Heart right ventricle (tissue), 16 donors: Measurements from ENCODE around the gene TRMT112. TPM values are rescaled to one million over a fixed set of nuclear protein-coding genes. Genes with fewer than 3 reads are reported as not detected.

Experiments
- ATAC-seq, 8 donors: fragments of 200-7000 bp; cut with Tn5 transposase; one replicate each; pipeline ENCODE4 v1.9.1; 2020; ENCODE audit warnings: mild to moderate bottlenecking in 8 of 8, moderate library complexity in 8 of 8, moderate number of reproducible peaks in 1 of 8
- DNase-seq, 2 donors: peaks; one replicate each; pipeline ENCODE4 v3.0.0-alpha.2; 2020
- H3K27ac ChIP-seq, 10 donors: fragments of 200-600 bp; sonication (generic) in 2 of 10; one replicate each; pipeline versions ENCODE4 v1.5.0 to v1.8.0; 2020 to 2022; ENCODE audit warnings: mild to moderate bottlenecking in 3 of 10
- H3K27me3 ChIP-seq, 7 donors: fragments of 200-600 bp; one replicate each; pipeline ENCODE4 v1.8.0; 2021 to 2022; ENCODE audit warnings: mild to moderate bottlenecking in 2 of 7
- H3K36me3 ChIP-seq, 9 donors: fragments of 200-600 bp; sonication (generic) in 1 of 9; one replicate each; pipeline versions ENCODE4 v1.5.0 to v1.8.0; 2020 to 2022; ENCODE audit warnings: mild to moderate bottlenecking in 2 of 9
- H3K4me1 ChIP-seq, 9 donors: fragments of 200-600 bp; sonication (generic) in 1 of 9; one replicate each; pipeline versions ENCODE4 v1.5.0 to v1.8.0; 2020 to 2022; ENCODE audit warnings: mild to moderate bottlenecking in 4 of 9
- H3K4me3 ChIP-seq, 10 donors: fragments of 200-600 bp; sonication (generic) in 2 of 10; one replicate each; pipeline versions ENCODE4 v1.5.0 to v1.8.0; 2020 to 2022; ENCODE audit warnings: mild to moderate bottlenecking in 7 of 10, moderate library complexity in 2 of 10
- H3K9me3 ChIP-seq, 11 donors: fragments of 200-600 bp in 10 of 11; sonication (generic) in 2 of 11; one replicate each; pipeline versions ENCODE4 v1.5.0 to v1.8.0; 2013 to 2022; ENCODE audit warnings: mild to moderate bottlenecking in 2 of 11, control low read depth in 1 of 11, moderate library complexity in 1 of 11
- CTCF ChIP-seq, 9 donors: fragments of 200-600 bp; sonication (generic) in 2 of 9; IDR thresholded peaks; one replicate each; pipeline versions ENCODE4 v1.5.0 to v1.8.0; 2021 to 2022; ENCODE audit warnings: antibody characterized with exemption in 9 of 9, mild to moderate bottlenecking in 5 of 9, moderate library complexity in 1 of 9
- WGBS, 2 donors: extraction: QIAGEN DNeasy Blood & Tissue Kit; methylation state at CpG; one replicate each; pipeline ENCODE4 v1.1.7; 2013; ENCODE audit warnings: inconsistent platforms in 1 of 2; 5-methylcytosine and 5-hydroxymethylcytosine counted together
- intact Hi-C, 10 donors: fragments of 100-400 bp; cut with DNase I; formaldehyde crosslinking; loops; one replicate each; pipeline versions ENCODE4 v1.11.1 to v1.14.2; 2022
- polyA plus RNA-seq, 2 donors: library from polyadenylated mRNA; stranded (reverse); fragments of 200-250 nt; gene quantifications; one replicate each; pipeline ENCODE4 v1.2.3, GENCODE V29; 2013
- total RNA-seq, 10 donors: library from RNA; stranded (reverse); fragmentation: NEBNext Ultra II Directional in 3 of 10; extraction: Animal tissue kit (Norgen Biotek cat#: 25700) in 3 of 10; gene quantifications; one replicate each; pipeline versions ENCODE4 v1.2.1 to v1.2.4, GENCODE V29; 2021 to 2023
- donor health status: Arrhythmogenic right ventricular cardiomyopathy.
- donor health status: ischemic (EF 13 %, LVEDD 7.1; RV severe dilation, severe dysfunction).
- donor health status: healthy with polysubstance abuse.
- donor health status: DM: no; HTN: yes; CAD: no.
- donor health status: DM: no; HTN: no; CAD: no.
- donor health status: ischemic (EF 25% LVEDD 6.9; RV normal size, moderate dysfunction).
- donor health status: ischemic (EF 25% LVEDD 5.7; RV mildly dilated, moderate dysfunction).
- donor health status: healthy.
- donor health status: DM: yes; HTN: yes; CAD: no.
- donor health status: Ischemic cardiomyopathy.
- donor health status: ischemic (EF 35%, LVEDD 5.7; RV mildly dilated, moderate dysfunction).
- donor health status: nonischemic (EF 11% LVEDD 7.7; RV severe dilation, severe dysfunction).
- donor health status: DM: yes; HTN: yes; CAD: no.
- donor health status: PGD.
- donor health status: ischemic (EF 29% LVEDD 5.4; RV normal size, mild dysfunction).
- donor health status: nonischemic (EF 23%, LVEDD 6.1; RV moderate dilation, normal function).

Gene TRMT112
- total and polyA plus RNA-seq, 12 donors: 68.7 to 208 (median 92.2) TPM

- H3K36me3 ChIP-seq: peaks cover 0 to 39% (median 14%) of the 10 kb centered on the region in 9 donors
- no peaks in the 10 kb centered on the region for H3K27me3 ChIP-seq
- H3K27ac ChIP-seq: peak overlapping the region in 1 of 10 donors; percentile 6
- peak in 7 of 9 donors; percentile 9 to 35 (median 22) for TF ChIP-seq CTCF (IDR thresholded peaks at IDR 0.05)
- intact Hi-C loops: loop anchor here in 4 of 10 donors (5.0 to 10.0 kb wide), 3 partner anchors 39 to 741 kb away; partner anchors contain the start of genes PRDX5 (in 4 of the 4), TRMT112 (in 4 of the 4) and VPS51 (in 1 of the 4)
- no peak overlapping the region for H3K4me3 ChIP-seq
- WGBS, 2 donors: 85 to 88% methylated on average over 25 of the region's 25 CpGs
- no peak for ATAC-seq
- no peak for DNase-seq
- no peaks in the 10 kb centered on the region for H3K9me3 ChIP-seq
- peaks cover 8 to 48% (median 36%) of the 10 kb centered on the region in 9 donors for H3K4me1 ChIP-seq
Observed at GRCh38 chr11:64356498-64357411, 39.4 kb upstream of the TRMT112 start.

- Histone ChIP-seq H3K27ac (peak overlapping the region in 9 of 10 donors; percentile 50 to 80 (median 67)), H3K9me3 (no peaks in the 10 kb centered on the region), H3K36me3 (peaks cover 0 to 24% (median 0%) of the 10 kb centered on the region in 9 donors), H3K4me1 (peaks cover 8 to 45% (median 36%) of the 10 kb centered on the region in 9 donors), H3K27me3 (no peaks in the 10 kb centered on the region), H3K4me3 (peak overlapping the region; percentile 7 to 46 (median 36))
- ATAC-seq (peak; percentile 58 to 81 (median 75)), DNase-seq (peak; percentile 76 to 82)
- 8 to 9% methylated on average over 23 of the region's 23 CpGs for WGBS, 2 donors
- peak; percentile 47 to 83 (median 69) for TF ChIP-seq CTCF (IDR thresholded peaks at IDR 0.05)
- intact Hi-C loops: loop anchor here in 6 of 10 donors (1.0 to 10.0 kb wide), 5 partner anchors 37 to 742 kb away; partner anchors contain the start of genes PRDX5 (in 6 of the 6), TRMT112 (in 4 of the 6) and VPS51 (in 1 of the 6)
Observed at GRCh38 chr11:64355078-64355940, 38.0 kb upstream of the TRMT112 start.

DNA sequence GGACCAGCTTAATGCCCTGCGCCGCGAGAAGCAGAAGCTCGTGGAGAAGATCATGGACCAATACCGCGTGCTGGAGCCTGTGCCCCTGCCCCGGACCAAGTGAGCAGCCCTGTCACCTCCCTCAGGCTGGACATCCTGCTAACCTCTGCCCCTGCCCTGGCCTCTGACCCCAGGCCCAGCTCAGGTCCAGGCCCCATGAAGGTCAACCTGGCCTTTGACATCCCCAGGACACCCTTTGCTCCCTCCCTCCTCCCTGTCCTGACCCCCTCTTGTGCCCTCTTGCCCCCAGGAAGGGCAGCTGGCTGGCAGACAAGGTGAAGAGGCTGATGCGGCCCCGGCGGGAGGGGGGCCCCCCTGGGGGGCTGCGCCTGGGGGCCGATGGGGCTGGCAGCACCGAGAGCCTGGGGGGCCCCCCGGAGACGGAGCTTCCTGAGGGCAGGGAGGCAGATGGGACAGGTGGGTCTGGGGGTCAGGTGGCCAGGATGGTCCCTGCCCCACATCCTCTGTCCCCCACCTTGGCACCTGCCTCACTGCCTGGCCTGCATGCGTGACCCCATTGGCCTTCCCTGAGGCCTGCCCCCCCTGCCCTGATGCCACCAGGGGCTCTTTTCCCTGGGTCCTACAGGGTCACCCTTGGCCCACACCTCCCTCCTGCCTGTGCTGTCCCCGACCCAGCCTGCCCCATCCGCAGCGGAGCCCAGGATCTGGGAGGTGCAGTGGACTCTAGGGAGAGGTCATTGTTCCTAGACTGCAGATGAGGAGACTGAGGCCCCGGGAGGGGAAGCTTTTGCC, 36.6 kb upstream of the TRMT112 start:
- Histone ChIP-seq H3K4me3 (no peak overlapping the region), H3K36me3 (peaks cover 0 to 26% (median 0%) of the 10 kb centered on the region in 9 donors), H3K27me3 (no peaks in the 10 kb centered on the region), H3K4me1 (peaks cover 8 to 34% (median 25%) of the 10 kb centered on the region in 9 donors), H3K9me3 (no peaks in the 10 kb centered on the region), H3K27ac (no peak overlapping the region)
- ATAC-seq: no peak
- intact Hi-C loops: loop anchor here in 3 of 10 donors (2.0 to 10.0 kb wide), 3 partner anchors 35 to 301 kb away; partner anchors contain the start of genes PRDX5 (in 2 of the 3) and TRMT112 (in 1 of the 3)
- no peak for TF ChIP-seq CTCF (IDR thresholded peaks at IDR 0.05)
- 81 to 85% methylated on average over 20 of the region's 20 CpGs for WGBS, 2 donors
- no peak for DNase-seq
